HL-60 (cell line): ENCODE data around the gene DNM3.

Source experiments
- CTCF ChIP-seq: IDR thresholded peaks from one replicate; pipeline ENCODE4 v1.5.1; 2011; ENCODE audit warnings: low read length, control low read depth, inconsistent platforms; ENCODE audit not compliant: insufficient read depth
- GABPA ChIP-seq: IDR thresholded peaks from 2 replicates; pipeline ENCODE4 v1.6.1; 2012; ENCODE audit warnings: low read depth
- POLR2AphosphoS5 ChIP-seq: IDR thresholded peaks from 2 replicates; pipeline ENCODE4 v1.6.1; 2012; ENCODE audit warnings: low read depth
- REST ChIP-seq: IDR thresholded peaks from 2 replicates; pipeline ENCODE4 v1.6.1; 2012; ENCODE audit warnings: low read depth; ENCODE audit not compliant: insufficient replicate concordance

GRCh38 chr1:171873664-171874063, 32.4 kb downstream of the DNM3 start:
- TF ChIP-seq CTCF (no peak), POLR2AphosphoS5 (no peak), REST (no peak), GABPA (no peak)
